ENCODE measurements around the gene FCGR3A. TPM values are rescaled to one million over a fixed set of nuclear protein-coding genes. Genes with fewer than 3 reads are reported as not detected.

Gene FCGR3A
- total and polyA plus RNA-seq, 2 of the 4 experiments (the other 2 are of a cell fraction), result not detected

- Histone ChIP-seq H4K8ac (ENCODE audit: low read depth in 2 of 2, low read length in 2 of 2) (no peak overlapping the region), H3K9me3 (ENCODE audit: control insufficient read depth, insufficient read depth, low read length) (no peaks in the 10 kb centered on the region), H3K79me1 (ENCODE audit: low read depth in 1 of 2, low read length in 2 of 2) (no peaks in the 10 kb centered on the region), H2BK120ac (ENCODE audit: low read depth, low read length) (no peak overlapping the region), H3K36me3 (ENCODE audit: control insufficient read depth, insufficient read depth, low read length) (no peaks in the 10 kb centered on the region), H3K4me1 (ENCODE audit: control insufficient read depth, insufficient read depth, low read length) (no peaks in the 10 kb centered on the region), H2BK20ac (ENCODE audit: low read depth, low read length) (no peak overlapping the region), H3K4me2 (ENCODE audit: low read depth, low read length) (no peak overlapping the region), H3K14ac (replicated peaks; ENCODE audit: low read depth, low read length) (no peak overlapping the region), H3K27ac (ENCODE audit: insufficient read depth, low read length) (no peak overlapping the region), H3K56ac (ENCODE audit: extremely low read depth, insufficient read depth, low read length) (no peak overlapping the region), H4K20me1 (ENCODE audit: insufficient read depth, low read length) (no peaks in the 10 kb centered on the region), H3K9me1 (ENCODE audit: insufficient read depth, low read length) (no peaks in the 10 kb centered on the region), H2BK5ac (ENCODE audit: low read depth, low read length, poor library complexity, severe bottlenecking) (no peak overlapping the region), H4K5ac (ENCODE audit: low read depth, low read length) (no peak overlapping the region), H3K4ac (ENCODE audit: low read depth, low read length) (no peak overlapping the region), H2BK15ac (ENCODE audit: low read depth, low read length) (no peak overlapping the region), H3K18ac (ENCODE audit: low read depth, low read length) (no peak overlapping the region), H3K9ac (ENCODE audit: low read depth, low read length) (no peak overlapping the region), H3K23ac (ENCODE audit: low read depth, low read length) (no peak overlapping the region), H4K91ac (ENCODE audit: insufficient read depth, low read depth, low read length) (no peak overlapping the region), H3K4me3 (ENCODE audit: insufficient read depth, low read depth, low read length) (no peak overlapping the region), H2AK9ac (replicated peaks; ENCODE audit: low read depth, low read length, poor library complexity) (no peak overlapping the region), H2AK5ac (ENCODE audit: low read depth, low read length) (no peak overlapping the region), H3K27me3 (ENCODE audit: control insufficient read depth, insufficient read depth, low read length) (peaks cover 17% of the 10 kb centered on the region), H2AFZ (replicated peaks; ENCODE audit: low read length, poor library complexity) (no peak overlapping the region)
- TF ChIP-seq RCOR1 (IDR thresholded peaks at IDR 0.05; ENCODE audit: insufficient replicate concordance, low read length) (no peak), USF2 (IDR thresholded peaks at IDR 0.05; ENCODE audit: low read depth, low read length) (no peak), BHLHE40 (IDR thresholded peaks at IDR 0.05; ENCODE audit: low read depth, low read length) (no peak), MAZ (IDR thresholded peaks at IDR 0.05; ENCODE audit: borderline replicate concordance, low read depth, low read length) (no peak), MXI1 (IDR thresholded peaks at IDR 0.05; ENCODE audit: borderline replicate concordance, low read depth, low read length) (no peak), FOS (IDR thresholded peaks at IDR 0.05; ENCODE audit: low read depth, low read length) (no peak), RAD21 (IDR thresholded peaks at IDR 0.05; ENCODE audit: low read length) (no peak), POLR2A (IDR thresholded peaks at IDR 0.05; ENCODE audit: low read depth, low read length) (no peak), SMC3 (IDR thresholded peaks at IDR 0.05; ENCODE audit: low read depth, low read length) (no peak), CEBPB (IDR thresholded peaks at IDR 0.05; ENCODE audit: low read depth, low read length) (no peak), RFX5 (IDR thresholded peaks at IDR 0.05; ENCODE audit: low read depth, low read length) (no peak), MAFK (IDR thresholded peaks at IDR 0.05; ENCODE audit: low read depth, low read length) (no peak), CHD1 (IDR thresholded peaks at IDR 0.05; ENCODE audit: low read depth, low read length) (no peak), NFE2L2 (IDR thresholded peaks at IDR 0.05; ENCODE audit: low read depth, low read length) (no peak)
- TF ChIP-seq, protein P1, sequence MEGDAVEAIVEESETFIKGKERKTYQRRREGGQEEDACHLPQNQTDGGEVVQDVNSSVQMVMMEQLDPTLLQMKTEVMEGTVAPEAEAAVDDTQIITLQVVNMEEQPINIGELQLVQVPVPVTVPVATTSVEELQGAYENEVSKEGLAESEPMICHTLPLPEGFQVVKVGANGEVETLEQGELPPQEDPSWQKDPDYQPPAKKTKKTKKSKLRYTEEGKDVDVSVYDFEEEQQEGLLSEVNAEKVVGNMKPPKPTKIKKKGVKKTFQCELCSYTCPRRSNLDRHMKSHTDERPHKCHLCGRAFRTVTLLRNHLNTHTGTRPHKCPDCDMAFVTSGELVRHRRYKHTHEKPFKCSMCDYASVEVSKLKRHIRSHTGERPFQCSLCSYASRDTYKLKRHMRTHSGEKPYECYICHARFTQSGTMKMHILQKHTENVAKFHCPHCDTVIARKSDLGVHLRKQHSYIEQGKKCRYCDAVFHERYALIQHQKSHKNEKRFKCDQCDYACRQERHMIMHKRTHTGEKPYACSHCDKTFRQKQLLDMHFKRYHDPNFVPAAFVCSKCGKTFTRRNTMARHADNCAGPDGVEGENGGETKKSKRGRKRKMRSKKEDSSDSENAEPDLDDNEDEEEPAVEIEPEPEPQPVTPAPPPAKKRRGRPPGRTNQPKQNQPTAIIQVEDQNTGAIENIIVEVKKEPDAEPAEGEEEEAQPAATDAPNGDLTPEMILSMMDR (conservative IDR thresholded peaks at IDR 0.05; ENCODE audit: low read depth, low read length), result no peak
- TF ChIP-seq, protein P2, sequence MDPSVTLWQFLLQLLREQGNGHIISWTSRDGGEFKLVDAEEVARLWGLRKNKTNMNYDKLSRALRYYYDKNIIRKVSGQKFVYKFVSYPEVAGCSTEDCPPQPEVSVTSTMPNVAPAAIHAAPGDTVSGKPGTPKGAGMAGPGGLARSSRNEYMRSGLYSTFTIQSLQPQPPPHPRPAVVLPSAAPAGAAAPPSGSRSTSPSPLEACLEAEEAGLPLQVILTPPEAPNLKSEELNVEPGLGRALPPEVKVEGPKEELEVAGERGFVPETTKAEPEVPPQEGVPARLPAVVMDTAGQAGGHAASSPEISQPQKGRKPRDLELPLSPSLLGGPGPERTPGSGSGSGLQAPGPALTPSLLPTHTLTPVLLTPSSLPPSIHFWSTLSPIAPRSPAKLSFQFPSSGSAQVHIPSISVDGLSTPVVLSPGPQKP (IDR thresholded peaks at IDR 0.05; ENCODE audit: borderline replicate concordance, low read depth, low read length), result no peak
- CTCF ChIA-PET, result interaction anchor here (0.9 kb wide), 1 partner anchor 11 kb away, joined by 3 read pairs; no protein-coding TSS in a partner anchor
- POLR2A ChIA-PET (ENCODE audit: unreplicated experiment), result no interaction called here
- in situ Hi-C loops (cut with MboI; ENCODE audit: low sequenced_read_pairs), result no loop called here
- dilution Hi-C loops (cut with HindIII; ENCODE audit: low sequenced_read_pairs, unreplicated experiment), result no loop called here
- intact Hi-C loops (cut with micrococcal nuclease), result no loop called here
- DNase-seq (no peak), ATAC-seq (ENCODE audit: low read depth) (no peak)
- WGBS, 2 experiments (ENCODE audit: extremely low coverage in 2 of 2, insufficient read length in 1 of 2), result no CpG with 5 or more reads among the region's 1 CpG
- BruUV-seq (replicated peaks), result no TSS peak
Measured at GRCh38 chr1:161497961-161498360, 51.7 kb downstream of the FCGR3A start.

Measured in IMR-90 (cell line).